GDM1 (cell line): ENCODE results near the gene METTL23.

Experiments used
- DNase-seq: peaks from one replicate; lab custom pipeline; 2025; lab: John Stamatoyannopoulos, UW

Gene METTL23

GRCh38 chr17:76757256-76757655 lies 30.6 kb downstream of the METTL23 start:
- DNase-seq: no peak

GRCh38 chr17:76758570-76758969 lies 31.9 kb downstream of the METTL23 start:
- no peak for DNase-seq

- no peak for DNase-seq
Observed at GRCh38 chr17:76772842-76773525, 46.3 kb downstream of the METTL23 start.

- no peak for DNase-seq
Observed at GRCh38 chr17:76775021-76775600, 48.5 kb downstream of the METTL23 start.

GRCh38 chr17:76781056-76781982 lies 54.7 kb downstream of the METTL23 start:
- no peak for DNase-seq

GRCh38 chr17:76783146-76783545 lies 56.5 kb downstream of the METTL23 start:
- DNase-seq: no peak
